ENCODE results near the gene RAB11FIP4. TPM values are rescaled to one million over a fixed set of nuclear protein-coding genes. Genes with fewer than 3 reads are reported as not detected.

Gene RAB11FIP4
- total and polyA plus RNA-seq, 2 donors from 2014 or later = 10.0 to 32.5 TPM

DNA sequence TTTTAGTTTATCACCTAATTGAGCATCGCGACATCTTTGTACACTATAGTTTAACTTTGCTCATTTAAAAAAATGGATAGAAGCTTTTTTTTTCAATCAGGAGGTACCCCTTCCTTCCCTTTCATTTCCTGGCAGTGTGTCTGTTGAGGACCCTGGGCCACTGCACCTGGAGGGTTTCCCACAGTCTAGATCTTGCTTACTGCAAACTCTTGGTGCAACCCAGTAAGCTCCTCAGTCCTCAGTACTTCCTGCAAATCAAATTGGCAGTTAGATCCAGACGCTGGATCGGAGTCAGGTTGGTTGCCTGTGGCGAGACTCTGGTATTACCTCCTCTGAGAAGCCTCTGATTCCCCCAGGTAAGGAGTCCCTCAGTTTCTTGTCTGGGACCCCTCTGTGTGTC, 162.0 kb downstream of the RAB11FIP4 start:
- H3K9me3 ChIP-seq (ENCODE audit: control insufficient read depth in 2 of 3, insufficient read depth in 1 of 3, low read length in 3 of 3) = no peaks in the 10 kb centered on the region
- H3K4me3 ChIP-seq (ENCODE audit: low read length in 3 of 3) = no peak overlapping the region
- no peak overlapping the region for H3K9ac ChIP-seq (ENCODE audit: low read length in 3 of 3)
- no peak for DNase-seq
- intact Hi-C loops (cut with DNase I) = no loop called here
- no peaks in the 10 kb centered on the region for H3K27me3 ChIP-seq (ENCODE audit: control insufficient read depth, insufficient read depth, low read length)
- FAIRE-seq = no peak
- no peak overlapping the region for H3K27ac ChIP-seq (ENCODE audit: low read depth in 2 of 2, low read length in 2 of 2)
- H3K4me1 ChIP-seq (ENCODE audit: control insufficient read depth in 2 of 3, insufficient read depth in 2 of 3, low read depth in 1 of 3, low read length in 3 of 3) = peaks cover 0 to 5% (median 0%) of the 10 kb centered on the region in 3 donors
- TF ChIP-seq, protein P1, sequence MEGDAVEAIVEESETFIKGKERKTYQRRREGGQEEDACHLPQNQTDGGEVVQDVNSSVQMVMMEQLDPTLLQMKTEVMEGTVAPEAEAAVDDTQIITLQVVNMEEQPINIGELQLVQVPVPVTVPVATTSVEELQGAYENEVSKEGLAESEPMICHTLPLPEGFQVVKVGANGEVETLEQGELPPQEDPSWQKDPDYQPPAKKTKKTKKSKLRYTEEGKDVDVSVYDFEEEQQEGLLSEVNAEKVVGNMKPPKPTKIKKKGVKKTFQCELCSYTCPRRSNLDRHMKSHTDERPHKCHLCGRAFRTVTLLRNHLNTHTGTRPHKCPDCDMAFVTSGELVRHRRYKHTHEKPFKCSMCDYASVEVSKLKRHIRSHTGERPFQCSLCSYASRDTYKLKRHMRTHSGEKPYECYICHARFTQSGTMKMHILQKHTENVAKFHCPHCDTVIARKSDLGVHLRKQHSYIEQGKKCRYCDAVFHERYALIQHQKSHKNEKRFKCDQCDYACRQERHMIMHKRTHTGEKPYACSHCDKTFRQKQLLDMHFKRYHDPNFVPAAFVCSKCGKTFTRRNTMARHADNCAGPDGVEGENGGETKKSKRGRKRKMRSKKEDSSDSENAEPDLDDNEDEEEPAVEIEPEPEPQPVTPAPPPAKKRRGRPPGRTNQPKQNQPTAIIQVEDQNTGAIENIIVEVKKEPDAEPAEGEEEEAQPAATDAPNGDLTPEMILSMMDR (IDR thresholded peaks at IDR 0.05; ENCODE audit: borderline replicate concordance, extremely low read depth, insufficient read depth) = no peak
- H3K36me3 ChIP-seq (ENCODE audit: control insufficient read depth in 2 of 3, insufficient read depth in 3 of 3, low read length in 3 of 3) = no peaks in the 10 kb centered on the region

DNA sequence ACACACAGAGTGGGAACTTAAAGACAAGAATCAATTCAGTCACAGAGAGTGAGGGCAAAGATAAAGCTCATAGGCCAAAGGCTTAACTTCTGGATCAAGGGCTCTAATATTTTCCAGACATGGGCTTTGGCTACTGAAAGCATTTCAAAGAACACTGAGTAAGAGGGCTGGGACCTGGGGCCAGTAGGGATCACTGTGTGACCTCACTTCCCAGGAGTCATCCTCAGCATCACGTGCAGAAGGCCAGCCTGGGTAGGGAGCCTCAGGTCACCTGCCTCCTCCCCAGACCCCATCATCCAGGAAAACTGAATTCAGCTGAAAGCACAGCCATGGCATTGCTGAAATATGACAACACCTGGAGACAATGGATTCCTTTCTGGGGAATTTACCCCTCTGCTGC, 163.5 kb downstream of the RAB11FIP4 start:
- peaks cover 0 to 3% (median 0%) of the 10 kb centered on the region in 3 donors for H3K4me1 ChIP-seq (ENCODE audit: control insufficient read depth in 2 of 3, insufficient read depth in 2 of 3, low read depth in 1 of 3, low read length in 3 of 3)
- intact Hi-C loops (cut with DNase I) = no loop called here
- H3K9ac ChIP-seq (ENCODE audit: low read length in 3 of 3) = no peak overlapping the region
- no peak overlapping the region for H3K27ac ChIP-seq (ENCODE audit: low read depth in 2 of 2, low read length in 2 of 2)
- no peaks in the 10 kb centered on the region for H3K9me3 ChIP-seq (ENCODE audit: control insufficient read depth in 2 of 3, insufficient read depth in 1 of 3, low read length in 3 of 3)
- no peaks in the 10 kb centered on the region for H3K36me3 ChIP-seq (ENCODE audit: control insufficient read depth in 2 of 3, insufficient read depth in 3 of 3, low read length in 3 of 3)
- H3K4me3 ChIP-seq (ENCODE audit: low read length in 3 of 3) = no peak overlapping the region
- DNase-seq (no peak), FAIRE-seq (no peak)
- H3K27me3 ChIP-seq (ENCODE audit: control insufficient read depth, insufficient read depth, low read length) = no peaks in the 10 kb centered on the region
- TF ChIP-seq, protein P1 (IDR thresholded peaks at IDR 0.05; ENCODE audit: borderline replicate concordance, extremely low read depth, insufficient read depth) = no peak

DNA sequence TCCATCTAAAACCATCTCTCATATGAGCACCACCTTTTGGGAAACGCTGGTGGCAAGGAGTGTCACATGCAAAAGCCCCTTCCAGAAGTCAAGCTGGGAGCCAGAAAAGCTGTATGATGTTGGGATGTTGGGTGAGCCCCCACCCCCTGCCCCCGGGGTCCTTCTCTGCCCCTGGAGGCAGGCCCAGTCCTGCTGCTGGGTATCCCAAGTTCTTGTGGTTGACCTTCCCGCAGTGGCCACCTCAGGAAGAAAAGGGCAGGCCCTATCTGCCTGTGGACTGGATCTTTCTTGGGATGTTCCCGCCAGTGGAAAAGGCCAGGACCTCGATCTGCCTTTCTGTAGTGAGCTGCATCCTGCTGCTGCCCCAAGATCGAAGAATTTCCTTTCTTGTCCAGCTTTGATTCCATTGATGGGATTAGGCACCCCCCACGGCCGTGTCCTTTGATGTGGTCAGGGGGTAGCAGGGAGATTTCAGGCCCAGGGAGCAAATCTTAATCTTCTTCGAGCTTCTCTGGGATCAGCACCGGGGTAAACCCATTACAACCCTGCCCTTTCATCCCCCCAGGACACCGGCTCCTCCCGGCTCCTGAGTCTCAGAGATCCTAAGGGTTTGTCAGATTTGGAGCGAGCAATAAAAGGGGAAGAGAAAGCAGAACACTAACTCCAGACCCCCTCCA, 165.6 kb downstream of the RAB11FIP4 start:
- Histone ChIP-seq H3K27ac (ENCODE audit: low read depth in 2 of 2, low read length in 2 of 2) (no peak overlapping the region), H3K4me3 (ENCODE audit: low read length in 3 of 3) (no peak overlapping the region), H3K4me1 (ENCODE audit: control insufficient read depth in 2 of 3, insufficient read depth in 2 of 3, low read depth in 1 of 3, low read length in 3 of 3) (peaks cover 0 to 12% (median 8%) of the 10 kb centered on the region in 3 donors), H3K27me3 (ENCODE audit: control insufficient read depth, insufficient read depth, low read length) (no peaks in the 10 kb centered on the region), H3K36me3 (ENCODE audit: control insufficient read depth in 2 of 3, insufficient read depth in 3 of 3, low read length in 3 of 3) (no peaks in the 10 kb centered on the region), H3K9ac (ENCODE audit: low read length in 3 of 3) (no peak overlapping the region), H3K9me3 (ENCODE audit: control insufficient read depth in 2 of 3, insufficient read depth in 1 of 3, low read length in 3 of 3) (no peaks in the 10 kb centered on the region)
- FAIRE-seq (no peak), DNase-seq (no peak)
- TF ChIP-seq, protein P1 (IDR thresholded peaks at IDR 0.05; ENCODE audit: borderline replicate concordance, extremely low read depth, insufficient read depth) = no peak
- intact Hi-C loops (cut with DNase I) = no loop called here

Data from kidney (tissue), 14 donors.